A204.1 (cell line): Measurements from ENCODE around the gene STX18.
A peak's percentile ranks its signal among the peaks of the same experiment; 100 is the strongest.
"Not testable (repeated sequence)": the region's sequence is repeated elsewhere in the genome, so short reads cannot be mapped to it uniquely, and the experiment has no call there.

Source experiments
- FAIRE-seq: peaks from 2 replicates; lab custom pipeline; 2012; peaks lifted over from hg19 to GRCh38; lab: Jason Lieb, UNC

STX18 gene

GRCh38 chr4:4507923-4508322 lies 33.9 kb downstream of the STX18 start:
- no peak for FAIRE-seq

- FAIRE-seq, result no peak
These were observed 34.4 kb downstream of the STX18 start for GRCh38 chr4:4507403-4507802.

GRCh38 chr4:4506961-4507360 lies 34.9 kb downstream of the STX18 start:
- FAIRE-seq, result no peak

- FAIRE-seq, result not testable (repeated sequence)
These were observed 36.6 kb downstream of the STX18 start for GRCh38 chr4:4505211-4505610.

GRCh38 chr4:4504783-4505182 lies 37.1 kb downstream of the STX18 start:
- FAIRE-seq, result no peak

GRCh38 chr4:4502694-4503311 lies 39.0 kb downstream of the STX18 start:
- no peak for FAIRE-seq

GRCh38 chr4:4501679-4502078 lies 40.2 kb downstream of the STX18 start:
- FAIRE-seq, result no peak

- FAIRE-seq, result no peak
These were observed 42.3 kb downstream of the STX18 start for GRCh38 chr4:4499438-4500123.

- FAIRE-seq, result no peak
These were observed 45.1 kb downstream of the STX18 start for GRCh38 chr4:4496592-4497372.

- no peak for FAIRE-seq
These were observed 47.0 kb downstream of the STX18 start for GRCh38 chr4:4494882-4495281.

- peak; percentile 3 for FAIRE-seq
These were observed 49.5 kb downstream of the STX18 start for GRCh38 chr4:4492161-4492847.

GRCh38 chr4:4491396-4491893 lies 50.4 kb downstream of the STX18 start:
- FAIRE-seq, result no peak

- no peak for FAIRE-seq
These were observed 51.0 kb downstream of the STX18 start for GRCh38 chr4:4490816-4491215.

GRCh38 chr4:4490041-4490440 lies 51.8 kb downstream of the STX18 start:
- no peak for FAIRE-seq

- FAIRE-seq, result peak; percentile 92
These were observed 53.1 kb downstream of the STX18 start for GRCh38 chr4:4488405-4489404.

- FAIRE-seq, result no peak
These were observed 54.9 kb downstream of the STX18 start for GRCh38 chr4:4486969-4487368.

- FAIRE-seq, result no peak
These were observed 56.0 kb downstream of the STX18 start for GRCh38 chr4:4485806-4486205.

GRCh38 chr4:4481399-4481994 lies 60.4 kb downstream of the STX18 start:
- no peak for FAIRE-seq

- FAIRE-seq, result peak; percentile 65
These were observed 61.0 kb downstream of the STX18 start for GRCh38 chr4:4480685-4481398.

GRCh38 chr4:4480205-4480604 lies 61.6 kb downstream of the STX18 start:
- no peak for FAIRE-seq
